DND-41 (cell line): ENCODE results near the gene TYW1.
"Not testable (repeated sequence)": the region's sequence is repeated elsewhere in the genome, so short reads cannot be mapped to it uniquely, and the experiment has no call there.

Source experiments
- EZH2 ChIP-seq: IDR thresholded peaks from 3 replicates; pipeline ENCODE4 v1.6.1; 2012; ENCODE audit warnings: borderline replicate concordance, low read depth, mild to moderate bottlenecking, moderate library complexity, low read length, inconsistent platforms; ENCODE audit not compliant: severe bottlenecking
- TF ChIP-seq, protein P1 (sequence below): IDR thresholded peaks from 2 replicates; pipeline ENCODE4 v1.5.1; 2012; ENCODE audit warnings: borderline replicate concordance, low read length, moderate library complexity, mild to moderate bottlenecking; ENCODE audit not compliant: poor library complexity, severe bottlenecking; ENCODE audit errors: extremely low read depth

DNA sequence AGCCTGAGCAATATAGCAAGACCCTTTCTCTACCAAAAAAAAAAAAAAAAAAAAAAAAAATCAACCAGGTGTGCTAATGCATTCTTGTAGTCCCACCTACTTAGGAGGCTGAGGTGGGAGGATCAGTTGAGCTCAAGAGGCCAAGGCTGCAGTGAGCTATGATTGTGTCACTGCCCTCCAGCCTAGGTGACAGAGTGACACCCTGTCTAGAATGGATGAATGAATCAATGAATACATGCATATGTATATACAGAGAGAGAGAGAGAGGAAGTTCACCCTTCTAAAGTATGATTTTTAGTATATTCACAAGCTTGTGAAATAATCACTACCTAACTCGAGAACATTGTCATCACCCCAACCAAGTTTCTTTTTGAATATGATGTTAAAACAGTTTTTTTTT, 138.3 kb downstream of the TYW1 start:
- TF ChIP-seq, protein P1, sequence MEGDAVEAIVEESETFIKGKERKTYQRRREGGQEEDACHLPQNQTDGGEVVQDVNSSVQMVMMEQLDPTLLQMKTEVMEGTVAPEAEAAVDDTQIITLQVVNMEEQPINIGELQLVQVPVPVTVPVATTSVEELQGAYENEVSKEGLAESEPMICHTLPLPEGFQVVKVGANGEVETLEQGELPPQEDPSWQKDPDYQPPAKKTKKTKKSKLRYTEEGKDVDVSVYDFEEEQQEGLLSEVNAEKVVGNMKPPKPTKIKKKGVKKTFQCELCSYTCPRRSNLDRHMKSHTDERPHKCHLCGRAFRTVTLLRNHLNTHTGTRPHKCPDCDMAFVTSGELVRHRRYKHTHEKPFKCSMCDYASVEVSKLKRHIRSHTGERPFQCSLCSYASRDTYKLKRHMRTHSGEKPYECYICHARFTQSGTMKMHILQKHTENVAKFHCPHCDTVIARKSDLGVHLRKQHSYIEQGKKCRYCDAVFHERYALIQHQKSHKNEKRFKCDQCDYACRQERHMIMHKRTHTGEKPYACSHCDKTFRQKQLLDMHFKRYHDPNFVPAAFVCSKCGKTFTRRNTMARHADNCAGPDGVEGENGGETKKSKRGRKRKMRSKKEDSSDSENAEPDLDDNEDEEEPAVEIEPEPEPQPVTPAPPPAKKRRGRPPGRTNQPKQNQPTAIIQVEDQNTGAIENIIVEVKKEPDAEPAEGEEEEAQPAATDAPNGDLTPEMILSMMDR = not testable (repeated sequence)
- not testable (repeated sequence) for TF ChIP-seq EZH2
